ENCODE measurements around the gene KEAP1.

KEAP1 gene

DNA sequence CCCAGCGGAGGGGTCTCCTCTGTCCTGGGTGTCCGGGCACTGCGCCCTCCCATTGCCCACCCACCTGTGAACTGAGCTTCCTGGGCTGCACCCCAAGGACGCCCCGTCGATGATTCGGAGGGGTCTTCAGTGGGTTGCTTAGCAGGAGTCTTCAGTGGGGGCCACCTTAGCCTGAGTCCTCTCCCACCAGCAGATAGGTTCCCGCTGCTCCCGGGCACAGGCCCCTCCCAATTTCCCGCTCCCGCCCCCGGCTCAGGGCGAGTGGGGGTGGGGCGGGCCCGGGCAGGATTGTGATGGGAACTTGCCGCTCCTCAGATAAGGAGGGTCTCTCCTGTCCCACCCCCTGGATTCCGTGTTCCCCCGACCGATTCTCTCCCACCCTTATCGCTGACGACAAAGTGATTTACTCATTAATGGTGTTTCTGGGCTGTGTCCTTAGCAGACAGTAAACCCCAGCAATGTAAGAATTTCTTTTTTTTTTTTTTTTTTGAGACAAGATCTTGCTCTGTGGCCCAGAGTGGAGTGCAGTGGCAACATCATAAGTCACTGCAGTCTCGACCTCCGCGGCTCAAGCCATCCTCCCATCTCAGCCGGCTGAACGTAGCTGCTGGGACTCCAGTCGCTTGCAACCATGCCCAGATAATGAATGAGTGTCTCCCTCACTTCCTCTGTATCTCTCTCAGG is 14.7 kb upstream of the KEAP1 start:
- Mint-ChIP-seq H3K9me3 (no peaks in the 10 kb centered on the region), H3K36me3 (ENCODE audit: low read depth) (no peaks in the 10 kb centered on the region), H3K4me1 (ENCODE audit: low read depth) (peaks cover 20% of the 10 kb centered on the region), H3K4me3 (peak overlapping the region; percentile 49), H3K27me3 (ENCODE audit: low read depth) (peaks cover 65% of the 10 kb centered on the region), H3K27ac (no peak overlapping the region)
- no peak for DNase-seq (ENCODE audit: low spot score)

DNA sequence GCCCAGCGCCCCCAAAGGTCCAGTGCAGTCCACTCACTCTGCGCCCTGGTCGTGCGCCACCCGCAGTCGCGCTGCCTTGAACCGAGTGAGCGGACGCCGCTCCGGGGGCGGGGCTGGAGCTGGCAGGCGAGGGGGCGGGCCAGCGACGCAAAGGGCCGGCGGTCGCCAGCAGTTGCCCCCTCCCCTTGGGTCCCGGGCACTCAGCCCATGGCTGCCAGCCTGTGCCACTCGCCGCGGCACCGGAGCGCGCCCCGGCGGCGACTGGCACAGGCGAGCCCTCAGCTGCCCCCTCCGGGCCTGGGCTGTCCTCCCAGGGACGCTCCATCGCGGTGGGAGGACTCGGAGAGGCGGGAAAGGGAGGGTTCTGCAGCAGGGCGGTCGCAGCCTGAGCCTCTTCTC is 14.2 kb upstream of the KEAP1 start, which contains the start of gene S1PR5:
Gene S1PR5 (minus strand): TSS at position 87 of the 399 bp plus-strand sequence. CDS start 2,436 bp downstream, outside the sequence.
- no peaks in the 10 kb centered on the region for H3K9me3 Mint-ChIP-seq
- H3K27me3 Mint-ChIP-seq (ENCODE audit: low read depth): peaks cover 69% of the 10 kb centered on the region
- H3K27ac Mint-ChIP-seq: no peak within 1 kb of the TSS
- H3K4me3 Mint-ChIP-seq: peak within 1 kb of the TSS; percentile 49
- H3K36me3 Mint-ChIP-seq (ENCODE audit: low read depth): no peaks in the 10 kb centered on the region
- H3K4me1 Mint-ChIP-seq (ENCODE audit: low read depth): peaks cover 20% of the 10 kb centered on the region
- DNase-seq (ENCODE audit: low spot score): no peak

- no peaks in the 10 kb centered on the region for H3K9me3 Mint-ChIP-seq
- no peak for DNase-seq (ENCODE audit: low spot score)
- H3K4me3 Mint-ChIP-seq: peak overlapping the region; percentile 39
- no peaks in the 10 kb centered on the region for H3K36me3 Mint-ChIP-seq (ENCODE audit: low read depth)
- H3K27me3 Mint-ChIP-seq (ENCODE audit: low read depth): peaks cover 68% of the 10 kb centered on the region
- H3K4me1 Mint-ChIP-seq (ENCODE audit: low read depth): peaks cover 20% of the 10 kb centered on the region
- H3K27ac Mint-ChIP-seq: no peak overlapping the region
These were observed 13.6 kb upstream of the KEAP1 start for GRCh38 chr19:10516671-10517286.

GRCh38 chr19:10516064-10516385 is 12.9 kb upstream of the KEAP1 start:
- Mint-ChIP-seq H3K27me3 (ENCODE audit: low read depth) (peaks cover 69% of the 10 kb centered on the region), H3K4me1 (ENCODE audit: low read depth) (peaks cover 20% of the 10 kb centered on the region), H3K9me3 (no peaks in the 10 kb centered on the region), H3K27ac (no peak overlapping the region), H3K4me3 (no peak overlapping the region), H3K36me3 (ENCODE audit: low read depth) (no peaks in the 10 kb centered on the region)
- no peak for DNase-seq (ENCODE audit: low spot score)

DNA sequence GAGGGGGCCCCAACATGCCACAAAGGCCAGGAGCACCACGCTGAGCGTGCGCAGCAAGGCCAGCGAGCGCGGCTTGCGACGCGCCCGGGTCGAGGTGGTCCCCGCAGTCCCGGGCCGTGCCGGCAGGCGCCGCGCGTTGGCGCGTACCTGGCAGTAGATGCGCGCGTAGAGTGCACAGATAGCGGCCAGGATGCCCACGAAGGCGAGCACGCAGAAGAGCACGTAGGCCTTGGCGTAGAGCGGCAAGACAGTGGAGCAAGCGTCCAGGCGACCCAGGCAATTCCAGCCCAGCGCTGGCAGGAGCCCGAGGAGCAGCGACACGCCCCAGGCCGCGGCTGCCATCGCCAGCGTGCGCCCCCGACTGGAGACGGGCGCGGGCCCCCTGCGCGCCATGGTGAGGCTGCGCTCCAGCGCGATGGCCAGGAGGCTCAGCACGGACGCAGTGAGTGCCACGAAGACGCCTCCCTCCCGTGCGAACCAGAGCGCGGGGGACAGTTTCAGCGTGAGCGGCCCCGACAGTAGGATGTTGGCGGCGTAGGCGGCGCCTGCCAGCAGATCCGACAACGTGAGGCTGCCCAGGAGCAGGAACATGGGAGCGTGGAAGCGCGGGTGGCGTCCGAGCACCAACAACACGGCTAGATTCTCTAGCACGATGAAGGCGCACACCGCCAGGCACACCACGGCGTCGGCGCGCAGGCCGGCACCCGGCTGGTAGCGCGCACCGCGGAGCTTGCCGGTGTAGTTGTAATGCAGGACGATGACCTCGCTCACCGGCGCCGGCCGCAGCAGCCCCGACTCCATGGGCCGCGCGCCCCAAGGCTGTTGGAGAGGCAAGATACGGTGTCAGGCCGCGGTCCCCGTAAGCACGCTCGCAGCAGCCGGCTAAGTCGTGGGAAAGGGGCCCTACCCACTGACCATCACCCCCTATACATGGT is 11.3 kb upstream of the KEAP1 start:
- DNase-seq (ENCODE audit: low spot score): peak; percentile 21
- H3K9me3 Mint-ChIP-seq: no peaks in the 10 kb centered on the region
- no peak overlapping the region for H3K27ac Mint-ChIP-seq
- peaks cover 59% of the 10 kb centered on the region for H3K27me3 Mint-ChIP-seq (ENCODE audit: low read depth)
- no peak overlapping the region for H3K4me3 Mint-ChIP-seq
- H3K4me1 Mint-ChIP-seq (ENCODE audit: low read depth): peaks cover 19% of the 10 kb centered on the region
- no peaks in the 10 kb centered on the region for H3K36me3 Mint-ChIP-seq (ENCODE audit: low read depth)

GRCh38 chr19:10513223-10513622 is 10.1 kb upstream of the KEAP1 start:
- H3K9me3 Mint-ChIP-seq: no peaks in the 10 kb centered on the region
- no peak for DNase-seq (ENCODE audit: low spot score)
- H3K36me3 Mint-ChIP-seq (ENCODE audit: low read depth): no peaks in the 10 kb centered on the region
- no peak overlapping the region for H3K27ac Mint-ChIP-seq
- H3K27me3 Mint-ChIP-seq (ENCODE audit: low read depth): peaks cover 47% of the 10 kb centered on the region
- peaks cover 15% of the 10 kb centered on the region for H3K4me1 Mint-ChIP-seq (ENCODE audit: low read depth)
- H3K4me3 Mint-ChIP-seq: no peak overlapping the region

GRCh38 chr19:10510301-10510802 is 7.2 kb upstream of the KEAP1 start:
- H3K4me1 Mint-ChIP-seq (ENCODE audit: low read depth): peaks cover 13% of the 10 kb centered on the region
- peak; percentile 46 for DNase-seq (ENCODE audit: low spot score)
- no peaks in the 10 kb centered on the region for H3K36me3 Mint-ChIP-seq (ENCODE audit: low read depth)
- H3K9me3 Mint-ChIP-seq: peaks cover 3% of the 10 kb centered on the region
- H3K4me3 Mint-ChIP-seq: no peak overlapping the region
- H3K27me3 Mint-ChIP-seq (ENCODE audit: low read depth): peaks cover 29% of the 10 kb centered on the region
- H3K27ac Mint-ChIP-seq: no peak overlapping the region

DNA sequence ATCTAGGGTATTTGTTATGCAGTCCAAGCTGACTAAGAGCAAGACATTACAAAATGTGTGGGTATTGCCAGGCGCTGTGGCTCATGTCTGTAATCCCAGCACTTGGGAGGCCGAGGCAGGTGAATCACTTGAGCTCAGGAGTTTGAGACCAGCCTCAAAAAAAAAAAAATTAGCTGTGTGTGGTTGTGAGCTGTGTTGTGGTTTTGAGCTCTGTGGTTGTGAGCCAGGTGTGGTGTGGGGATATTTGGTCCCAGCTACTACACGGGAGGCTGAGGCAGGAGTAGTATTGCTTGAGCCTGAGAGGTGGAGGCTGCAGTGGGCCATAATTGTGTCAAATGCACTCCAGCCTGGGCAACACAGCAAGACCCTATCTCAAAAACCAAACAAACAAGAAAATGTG is 5.6 kb upstream of the KEAP1 start:
- H3K4me3 Mint-ChIP-seq: no peak overlapping the region
- H3K27me3 Mint-ChIP-seq (ENCODE audit: low read depth): peaks cover 15% of the 10 kb centered on the region
- peaks cover 3% of the 10 kb centered on the region for H3K9me3 Mint-ChIP-seq
- H3K27ac Mint-ChIP-seq: no peak overlapping the region
- peak; percentile 33 for DNase-seq (ENCODE audit: low spot score)
- peaks cover 14% of the 10 kb centered on the region for H3K4me1 Mint-ChIP-seq (ENCODE audit: low read depth)
- no peaks in the 10 kb centered on the region for H3K36me3 Mint-ChIP-seq (ENCODE audit: low read depth)

GRCh38 chr19:10508036-10508435 is 4.9 kb upstream of the KEAP1 start:
- Mint-ChIP-seq H3K27me3 (ENCODE audit: low read depth) (peaks cover 9% of the 10 kb centered on the region), H3K9me3 (peaks cover 3% of the 10 kb centered on the region), H3K27ac (no peak overlapping the region), H3K36me3 (ENCODE audit: low read depth) (no peaks in the 10 kb centered on the region), H3K4me1 (ENCODE audit: low read depth) (peaks cover 18% of the 10 kb centered on the region), H3K4me3 (no peak overlapping the region)
- DNase-seq (ENCODE audit: low spot score): no peak

DNA sequence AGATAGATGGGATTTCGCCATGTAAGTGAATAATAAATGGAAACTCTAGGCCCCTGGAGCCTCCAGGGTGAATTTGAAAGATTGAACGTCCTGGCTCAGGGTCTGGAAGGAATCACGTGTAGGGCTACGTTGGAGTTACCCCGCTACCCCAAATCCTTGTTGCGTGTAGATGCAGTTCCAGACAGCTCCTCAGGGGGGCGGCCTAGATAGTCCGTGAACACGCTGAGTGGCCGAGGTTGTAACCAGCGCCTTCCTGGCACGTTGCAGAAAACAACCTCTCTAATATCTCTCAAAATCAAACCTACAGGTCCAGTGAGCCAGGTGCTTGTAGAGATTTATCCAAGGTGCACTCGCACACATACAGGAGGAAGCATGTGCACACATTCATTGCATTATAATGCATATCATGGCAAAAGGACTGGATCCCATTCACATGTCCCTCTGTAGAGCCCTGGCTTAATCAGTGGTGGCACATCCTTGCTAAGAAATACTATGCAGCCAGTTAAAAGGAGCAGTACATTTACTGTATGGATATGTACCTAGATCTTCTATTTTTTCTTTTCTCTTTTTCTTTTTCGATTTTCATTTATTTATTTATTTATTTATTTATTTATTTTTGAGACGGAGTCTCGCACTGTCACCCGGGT is 2.5 kb upstream of the KEAP1 start:
- Mint-ChIP-seq H3K36me3 (ENCODE audit: low read depth) (peaks cover 5% of the 10 kb centered on the region), H3K27me3 (ENCODE audit: low read depth) (no peaks in the 10 kb centered on the region), H3K4me3 (no peak overlapping the region), H3K27ac (peak overlapping the region; percentile 57), H3K9me3 (peaks cover 3% of the 10 kb centered on the region), H3K4me1 (ENCODE audit: low read depth) (peaks cover 23% of the 10 kb centered on the region)
- peak; percentile 74 for DNase-seq (ENCODE audit: low spot score)

DNA sequence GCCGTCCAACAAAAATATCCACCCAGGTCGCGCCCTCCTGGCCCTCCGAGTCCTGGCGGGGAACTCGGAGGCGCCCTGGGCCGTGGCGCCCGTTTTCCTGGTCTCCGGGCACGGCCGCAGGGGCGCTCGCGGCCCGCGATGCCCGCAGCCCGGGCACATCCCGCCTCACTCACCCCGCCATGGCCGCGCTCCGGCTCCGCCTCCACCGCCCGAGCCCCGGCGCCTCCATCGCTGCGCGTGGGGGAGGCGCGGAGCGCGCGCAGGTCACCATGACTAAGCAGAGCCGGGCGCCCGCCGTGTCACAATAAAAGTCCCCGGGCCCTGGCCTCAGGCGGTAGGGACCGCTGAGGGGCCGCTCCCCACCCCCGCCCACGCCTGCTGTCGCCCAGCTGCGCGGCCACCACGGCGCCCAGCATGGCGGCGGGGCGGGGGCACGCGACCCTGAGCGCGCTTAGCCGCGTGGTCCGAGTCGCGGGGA is 593 bp downstream of the KEAP1 start:
- Mint-ChIP-seq H3K9me3 (peaks cover 3% of the 10 kb centered on the region), H3K36me3 (ENCODE audit: low read depth) (peaks cover 25% of the 10 kb centered on the region), H3K27ac (peak overlapping the region; percentile 82), H3K4me1 (ENCODE audit: low read depth) (peaks cover 34% of the 10 kb centered on the region), H3K27me3 (ENCODE audit: low read depth) (no peaks in the 10 kb centered on the region), H3K4me3 (peak overlapping the region; percentile 89)
- peak; percentile 95 for DNase-seq (ENCODE audit: low spot score)

- H3K4me1 Mint-ChIP-seq (ENCODE audit: low read depth): peaks cover 36% of the 10 kb centered on the region
These were observed 1.1 kb downstream of the KEAP1 start for GRCh38 chr19:10501971-10502523.

GRCh38 chr19:10500247-10500592 is 2.9 kb downstream of the KEAP1 start:
- H3K27ac Mint-ChIP-seq: peak overlapping the region; percentile 57
- H3K36me3 Mint-ChIP-seq (ENCODE audit: low read depth): peaks cover 32% of the 10 kb centered on the region
- peaks cover 29% of the 10 kb centered on the region for H3K4me1 Mint-ChIP-seq (ENCODE audit: low read depth)
- H3K9me3 Mint-ChIP-seq: no peaks in the 10 kb centered on the region
- DNase-seq (ENCODE audit: low spot score): no peak
- no peaks in the 10 kb centered on the region for H3K27me3 Mint-ChIP-seq (ENCODE audit: low read depth)
- H3K4me3 Mint-ChIP-seq: peak overlapping the region; percentile 73

More at GRCh38 chr19:10501971-10502523, 1.1 kb downstream of the KEAP1 start:
- Mint-ChIP-seq H3K4me3 (peak overlapping the region; percentile 89), H3K9me3 (peaks cover 3% of the 10 kb centered on the region), H3K36me3 (ENCODE audit: low read depth) (peaks cover 30% of the 10 kb centered on the region), H3K27me3 (ENCODE audit: low read depth) (no peaks in the 10 kb centered on the region), H3K27ac (peak overlapping the region; percentile 82)
- peak; percentile 50 for DNase-seq (ENCODE audit: low spot score)

Measured in T-helper 2 cell treated with Interferon-gamma antibody and Interleukin-4, amounts not matched to agents 5 μg/mL and 100 μg/mL, for 36 hours (primary cell).